ENCODE data around the gene SMAP2.
"Not testable (repeated sequence)": the region's sequence is repeated elsewhere in the genome, so short reads cannot be mapped to it uniquely, and the experiment has no call there.

SMAP2 gene

GRCh38 chr1:40372658-40373322 is 737 bp upstream of the SMAP2 start:
- no peak for DNase-seq

- DNase-seq, result no peak
These were observed 4.0 kb downstream of the SMAP2 start for GRCh38 chr1:40377512-40377911.

GRCh38 chr1:40379785-40380452 is 6.4 kb downstream of the SMAP2 start:
- peak; percentile 91 for DNase-seq

- no peak for DNase-seq
These were observed 7.3 kb downstream of the SMAP2 start for GRCh38 chr1:40380817-40381216.

GRCh38 chr1:40381268-40382107 is 8.0 kb downstream of the SMAP2 start:
- no peak for DNase-seq

- peak; percentile 30 for DNase-seq
These were observed 8.6 kb downstream of the SMAP2 start for GRCh38 chr1:40382108-40382460.

- no peak for DNase-seq
These were observed 9.1 kb downstream of the SMAP2 start for GRCh38 chr1:40382601-40383000.

- no peak for DNase-seq
These were observed 9.6 kb downstream of the SMAP2 start for GRCh38 chr1:40383095-40383487.

GRCh38 chr1:40383488-40384412 is 10.2 kb downstream of the SMAP2 start:
- DNase-seq, result peak; percentile 79

GRCh38 chr1:40384413-40384762 is 10.9 kb downstream of the SMAP2 start:
- no peak for DNase-seq

GRCh38 chr1:40384887-40385286 is 11.4 kb downstream of the SMAP2 start:
- DNase-seq, result no peak

GRCh38 chr1:40385437-40386358 is 12.2 kb downstream of the SMAP2 start:
- DNase-seq, result no peak

GRCh38 chr1:40386359-40386723 is 12.8 kb downstream of the SMAP2 start:
- no peak for DNase-seq

- no peak for DNase-seq
These were observed 13.3 kb downstream of the SMAP2 start for GRCh38 chr1:40386796-40387195.

GRCh38 chr1:40387381-40388306 is 14.1 kb downstream of the SMAP2 start:
- DNase-seq, result not testable (repeated sequence)

GRCh38 chr1:40388456-40389321 is 15.2 kb downstream of the SMAP2 start:
- DNase-seq, result not testable (repeated sequence)

- DNase-seq, result no peak
These were observed 15.8 kb downstream of the SMAP2 start for GRCh38 chr1:40389322-40389803.

GRCh38 chr1:40389871-40390560 is 16.5 kb downstream of the SMAP2 start:
- peak; percentile 22 for DNase-seq

GRCh38 chr1:40390857-40391256 is 17.3 kb downstream of the SMAP2 start:
- DNase-seq, result no peak
